ENCODE measurements around the gene TRAF1.

Gene TRAF1

DNA sequence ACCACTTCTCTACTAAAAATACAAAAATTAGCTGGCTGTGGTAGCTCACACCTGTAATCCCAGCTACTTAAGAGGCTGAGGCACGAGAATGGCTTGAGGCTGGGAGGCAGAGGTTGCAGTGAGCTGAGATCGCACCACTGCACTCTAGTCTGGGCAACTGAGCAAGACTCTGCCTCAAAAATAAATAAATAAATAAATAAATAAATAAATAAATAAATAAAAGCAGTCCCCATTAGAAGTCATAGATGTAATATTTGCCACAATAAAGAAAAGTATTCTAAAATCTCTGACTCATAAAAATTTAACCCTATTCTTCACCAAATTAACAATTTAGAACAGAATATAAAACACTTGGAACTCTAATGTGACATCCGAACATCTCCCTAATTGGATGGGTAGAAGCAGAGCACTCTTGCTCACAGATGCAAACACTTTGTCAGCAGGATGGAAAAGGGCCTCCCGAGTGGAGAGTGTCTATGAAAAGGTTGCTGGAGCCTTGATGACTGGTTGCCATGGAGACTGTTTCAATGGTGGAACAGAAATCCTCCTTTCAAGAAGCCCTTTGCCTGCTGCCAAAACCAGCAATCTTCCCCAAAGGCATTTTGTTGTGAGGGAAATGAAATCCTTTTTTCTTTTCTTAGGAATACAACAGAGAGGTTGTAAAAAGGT lies 38.9 kb upstream of the TRAF1 start:
- no peak for DNase-seq (ENCODE audit: low read depth, low spot score)
- ChIA-PET CTCF (interaction anchor here (0.9 to 3.4 kb wide), 5 partner anchors 16 to 210 kb away, joined by 3 to 20 read pairs (median 8); no protein-coding TSS in a partner anchor), POLR2A (no interaction called here)
- H3K4me3 ChIP-seq (ENCODE audit: low read depth, low read length) = no peak overlapping the region
- TF ChIP-seq CTCF (IDR thresholded peaks at IDR 0.05; ENCODE audit: insufficient read depth, low read length, missing control alignments) = no peak

DNA sequence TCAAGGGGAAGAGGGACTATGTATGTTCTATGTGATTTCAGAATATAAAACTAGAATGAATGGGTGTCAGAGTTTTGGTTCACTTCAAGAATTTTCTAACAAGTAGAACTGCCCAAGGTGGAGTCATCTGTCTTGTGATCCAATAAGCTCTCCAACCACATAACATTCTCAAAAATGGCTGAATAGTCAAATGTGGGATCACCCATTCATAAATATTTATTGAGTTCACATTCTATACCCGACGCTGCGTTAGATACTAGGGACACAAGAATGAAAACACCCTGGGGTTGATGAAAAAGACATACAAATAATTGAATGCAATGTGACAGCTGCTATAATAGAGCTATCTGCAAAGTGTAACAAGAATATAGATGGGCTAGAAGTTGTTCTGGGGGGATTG lies 35.3 kb upstream of the TRAF1 start:
- no peak for DNase-seq (ENCODE audit: low read depth, low spot score)
- H3K4me3 ChIP-seq (ENCODE audit: low read depth, low read length) = no peak overlapping the region
- no peak for TF ChIP-seq CTCF (IDR thresholded peaks at IDR 0.05; ENCODE audit: insufficient read depth, low read length, missing control alignments)
- POLR2A ChIA-PET = interaction anchor here (0.7 kb wide), 1 partner anchor 85 kb away, joined by 3 read pairs; the partner anchor contains the start of gene PHF19
- CTCF ChIA-PET = interaction anchor here (1.2 to 2.9 kb wide), 3 partner anchors 20 to 98 kb away, joined by 5 to 17 read pairs (median 7); no protein-coding TSS in a partner anchor

- H3K4me3 ChIP-seq (ENCODE audit: low read depth, low read length) = no peak overlapping the region
- ChIA-PET POLR2A (no interaction called here), CTCF (interaction anchor here (0.7 to 2.9 kb wide), 6 partner anchors 10 to 186 kb away, joined by 3 to 17 read pairs (median 3); no protein-coding TSS in a partner anchor)
- DNase-seq (ENCODE audit: low read depth, low spot score) = no peak
- TF ChIP-seq CTCF (IDR thresholded peaks at IDR 0.05; ENCODE audit: insufficient read depth, low read length, missing control alignments) = no peak
Measured at GRCh38 chr9:120960001-120960400, 33.4 kb upstream of the TRAF1 start.

- POLR2A ChIA-PET = no interaction called here
- no peak for TF ChIP-seq CTCF (IDR thresholded peaks at IDR 0.05; ENCODE audit: insufficient read depth, low read length, missing control alignments)
- DNase-seq (ENCODE audit: low read depth, low spot score) = no peak
- CTCF ChIA-PET = no interaction called here
- H3K4me3 ChIP-seq (ENCODE audit: low read depth, low read length) = no peak overlapping the region
Measured at GRCh38 chr9:120956862-120957261, 30.3 kb upstream of the TRAF1 start.

- POLR2A ChIA-PET = no interaction called here
- CTCF ChIA-PET = interaction anchor here (1.0 to 2.1 kb wide), 4 partner anchors 9 to 108 kb away, joined by 3 to 12 read pairs (median 4); no protein-coding TSS in a partner anchor
Measured at GRCh38 chr9:120951960-120952618, 25.5 kb upstream of the TRAF1 start.

More at GRCh38 chr9:120951960-120952618, 25.5 kb upstream of the TRAF1 start:
- no peak for TF ChIP-seq CTCF (IDR thresholded peaks at IDR 0.05; ENCODE audit: insufficient read depth, low read length, missing control alignments)
- no peak for DNase-seq (ENCODE audit: low read depth, low spot score)
- H3K4me3 ChIP-seq (ENCODE audit: low read depth, low read length) = no peak overlapping the region

Measured in AG04449 (cell line).